HTERT RPE-1 (cell line): ENCODE measurements around the gene PAX1.

Experiments used
- in situ Hi-C: fragments of 300-500 bp; cut with MboI; formaldehyde crosslinking; loops from 4 replicates; pipeline ENCODE4 v1.14.3; 2020; ENCODE audit warnings: low sequenced_read_pairs

Gene PAX1

GRCh38 chr20:21705575-21706260 is at the start of gene PAX1:
PAX1 (plus strand) TSS chr20:21705664; CDS start chr20:21705713, 49 bp downstream.
- in situ Hi-C loops, result no loop called here

- in situ Hi-C loops, result no loop called here
Measured at GRCh38 chr20:21656308-21657067, 49.0 kb upstream of the PAX1 start.

GRCh38 chr20:21661488-21662055 is 43.9 kb upstream of the PAX1 start:
- in situ Hi-C loops, result no loop called here

- in situ Hi-C loops, result no loop called here
Measured at GRCh38 chr20:21663465-21663864, 42.0 kb upstream of the PAX1 start.

- in situ Hi-C loops, result no loop called here
Measured at GRCh38 chr20:21665687-21666446, 39.6 kb upstream of the PAX1 start.

- in situ Hi-C loops, result no loop called here
Measured at GRCh38 chr20:21670126-21670525, 35.3 kb upstream of the PAX1 start.

- in situ Hi-C loops, result no loop called here
Measured at GRCh38 chr20:21670981-21671380, 34.5 kb upstream of the PAX1 start.

- in situ Hi-C loops, result no loop called here
Measured at GRCh38 chr20:21677261-21677660, 28.2 kb upstream of the PAX1 start.

- in situ Hi-C loops, result no loop called here
Measured at GRCh38 chr20:21677781-21678180, 27.7 kb upstream of the PAX1 start.

- in situ Hi-C loops, result no loop called here
Measured at GRCh38 chr20:21681234-21681921, 24.1 kb upstream of the PAX1 start.

GRCh38 chr20:21681922-21682318 is 23.5 kb upstream of the PAX1 start:
- in situ Hi-C loops, result no loop called here

GRCh38 chr20:21682521-21682954 is 22.9 kb upstream of the PAX1 start:
- in situ Hi-C loops, result no loop called here

GRCh38 chr20:21684671-21685070 is 20.8 kb upstream of the PAX1 start:
- in situ Hi-C loops, result no loop called here

- in situ Hi-C loops, result no loop called here
Measured at GRCh38 chr20:21685981-21686380, 19.5 kb upstream of the PAX1 start.

- in situ Hi-C loops, result no loop called here
Measured at GRCh38 chr20:21693322-21693721, 12.1 kb upstream of the PAX1 start.

GRCh38 chr20:21698494-21699215 is 6.8 kb upstream of the PAX1 start:
- in situ Hi-C loops, result no loop called here

- in situ Hi-C loops, result no loop called here
Measured at GRCh38 chr20:21699216-21699508, 6.3 kb upstream of the PAX1 start.

GRCh38 chr20:21701171-21701876 is 4.1 kb upstream of the PAX1 start:
- in situ Hi-C loops, result no loop called here

- in situ Hi-C loops, result no loop called here
Measured at GRCh38 chr20:21702016-21702415, 3.4 kb upstream of the PAX1 start.
